SK-N-MC (cell line): ENCODE results near the gene MARVELD3.

Experiments
- EZH2 ChIP-seq: fragments of 200-600 bp; sonication (generic); IDR thresholded peaks from one replicate; pipeline ENCODE4 v1.6.1; 2017; ENCODE audit warnings: antibody characterized with exemption
- FOXP2 ChIP-seq: optimal IDR thresholded peaks from 2 replicates; pipeline ENCODE3; 2011; ENCODE audit warnings: mild to moderate bottlenecking, moderate library complexity; ENCODE audit not compliant: insufficient read depth; ENCODE audit errors: extremely low read length, control extremely low read depth
- POLR2AphosphoS5 ChIP-seq: IDR thresholded peaks from 2 replicates; pipeline ENCODE4 v1.6.1; 2012; ENCODE audit warnings: mild to moderate bottlenecking, low read depth, low read length, borderline replicate concordance

- TF ChIP-seq EZH2 = no peak
- TF ChIP-seq POLR2AphosphoS5 = no peak
- TF ChIP-seq FOXP2 = no peak
Measured at GRCh38 chr16:71645450-71645849, 19.5 kb downstream of the MARVELD3 start.
